BE2C (cell line): ENCODE data around the gene SBSN.

ENCODE experiments used
- DNase-seq: peaks from one replicate; pipeline ENCODE4 v3.0.0-alpha.2; 2020
- H3K27me3 ChIP-seq: fragments of 250-450 bp; sonication (Bioruptor Pico); 2 replicates; pipeline ENCODE4 v1.5.1; 2020; ENCODE audit warnings: mild to moderate bottlenecking
- H3K36me3 ChIP-seq: fragments of 250-450 bp; sonication (Bioruptor Pico); 2 replicates; pipeline ENCODE4 v1.5.1; 2020; ENCODE audit warnings: mild to moderate bottlenecking
- H3K4me1 ChIP-seq: fragments of 250-450 bp; sonication (Bioruptor Pico); 2 replicates; pipeline ENCODE4 v1.5.1; 2020
- H3K4me3 ChIP-seq: 2 replicates; pipeline ENCODE4 v1.5.1; 2011; ENCODE audit warnings: low read depth, low read length
- H3K9me3 ChIP-seq: fragments of 250-450 bp; sonication (Bioruptor Pico); 2 replicates; pipeline ENCODE4 v1.5.1; 2020
- TF ChIP-seq, protein P1 (sequence below): IDR thresholded peaks from 2 replicates; pipeline ENCODE4 v1.5.1; 2012; ENCODE audit warnings: mild to moderate bottlenecking, low read depth, low read length

SBSN gene

DNA sequence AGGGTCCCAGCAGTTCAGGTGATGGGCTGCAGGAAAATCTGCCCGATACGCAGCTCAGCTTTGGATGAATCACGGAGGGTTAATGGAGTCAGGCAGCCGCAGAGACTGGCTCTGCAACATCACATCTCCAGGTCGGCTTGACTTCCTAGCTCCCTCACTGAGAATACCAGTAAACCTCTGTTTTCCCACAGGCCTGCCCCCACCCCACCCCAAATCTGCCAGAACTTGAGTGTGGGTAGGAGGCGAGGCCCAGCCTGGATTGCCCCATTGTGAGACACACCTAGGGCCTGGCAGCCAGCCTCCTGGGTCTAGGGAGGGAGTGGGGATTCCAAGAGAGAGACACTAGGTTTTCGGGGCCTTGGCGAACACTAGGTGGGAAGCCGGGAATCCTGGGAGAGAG, 34.1 kb downstream of the SBSN start:
- H3K4me1 ChIP-seq = peaks cover 3% of the 10 kb centered on the region; the same call in 1 of the 2 replicates
- no peaks in the 10 kb centered on the region for H3K9me3 ChIP-seq
- H3K36me3 ChIP-seq = no peaks in the 10 kb centered on the region
- TF ChIP-seq, protein P1, sequence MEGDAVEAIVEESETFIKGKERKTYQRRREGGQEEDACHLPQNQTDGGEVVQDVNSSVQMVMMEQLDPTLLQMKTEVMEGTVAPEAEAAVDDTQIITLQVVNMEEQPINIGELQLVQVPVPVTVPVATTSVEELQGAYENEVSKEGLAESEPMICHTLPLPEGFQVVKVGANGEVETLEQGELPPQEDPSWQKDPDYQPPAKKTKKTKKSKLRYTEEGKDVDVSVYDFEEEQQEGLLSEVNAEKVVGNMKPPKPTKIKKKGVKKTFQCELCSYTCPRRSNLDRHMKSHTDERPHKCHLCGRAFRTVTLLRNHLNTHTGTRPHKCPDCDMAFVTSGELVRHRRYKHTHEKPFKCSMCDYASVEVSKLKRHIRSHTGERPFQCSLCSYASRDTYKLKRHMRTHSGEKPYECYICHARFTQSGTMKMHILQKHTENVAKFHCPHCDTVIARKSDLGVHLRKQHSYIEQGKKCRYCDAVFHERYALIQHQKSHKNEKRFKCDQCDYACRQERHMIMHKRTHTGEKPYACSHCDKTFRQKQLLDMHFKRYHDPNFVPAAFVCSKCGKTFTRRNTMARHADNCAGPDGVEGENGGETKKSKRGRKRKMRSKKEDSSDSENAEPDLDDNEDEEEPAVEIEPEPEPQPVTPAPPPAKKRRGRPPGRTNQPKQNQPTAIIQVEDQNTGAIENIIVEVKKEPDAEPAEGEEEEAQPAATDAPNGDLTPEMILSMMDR = no peak
- no peak overlapping the region for H3K4me3 ChIP-seq
- no peaks in the 10 kb centered on the region for H3K27me3 ChIP-seq
- DNase-seq = no peak

DNA sequence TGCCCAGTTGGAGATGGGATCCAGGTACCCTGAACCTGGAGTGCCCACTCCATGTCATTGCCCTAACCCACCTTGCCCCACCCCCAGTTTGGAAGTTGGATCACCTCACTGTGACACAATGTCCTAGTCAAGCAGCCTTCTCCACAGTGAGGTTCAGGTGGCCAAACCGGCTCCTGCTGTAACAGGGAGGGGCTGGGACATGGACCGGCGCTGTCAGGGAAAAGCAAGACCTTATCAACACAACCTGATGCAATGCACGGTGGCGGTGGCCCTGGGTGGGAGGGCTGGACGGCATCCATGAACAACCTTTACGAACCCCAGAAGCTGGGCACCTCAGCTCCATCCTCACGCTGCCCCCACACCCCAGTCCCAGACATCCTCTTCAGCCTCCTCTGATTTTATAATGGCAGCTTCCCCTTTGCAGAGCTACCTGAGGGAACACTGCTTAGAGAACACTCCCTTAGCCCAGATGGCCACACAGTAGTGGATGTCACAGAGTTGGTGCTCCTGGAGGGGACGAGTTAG, 36.2 kb downstream of the SBSN start:
- Histone ChIP-seq H3K36me3 (no peaks in the 10 kb centered on the region), H3K9me3 (no peaks in the 10 kb centered on the region), H3K27me3 (no peaks in the 10 kb centered on the region), H3K4me1 (peaks cover 19% of the 10 kb centered on the region), H3K4me3 (no peak overlapping the region)
- no peak for DNase-seq
- TF ChIP-seq, protein P1 = no peak

DNA sequence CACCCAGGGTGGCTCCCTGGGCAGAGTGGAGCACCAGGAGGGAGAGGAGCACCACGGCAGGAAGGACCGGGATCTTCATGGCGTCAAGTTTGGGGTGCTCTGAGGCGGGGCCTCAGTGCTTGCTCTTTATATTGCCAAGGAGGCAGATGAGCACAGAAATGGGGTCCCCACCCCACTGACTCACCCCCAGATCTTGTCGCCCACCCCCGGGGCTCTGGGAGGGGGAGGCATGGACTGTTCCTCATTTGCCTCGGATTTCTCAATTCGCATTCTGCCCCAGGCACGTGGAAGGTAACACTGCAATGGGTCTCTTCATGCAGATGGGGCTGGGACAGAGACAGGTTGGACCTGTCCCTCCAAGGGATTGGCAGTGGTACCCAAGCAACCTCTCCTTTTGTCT, 37.7 kb downstream of the SBSN start, which contains the start of gene KRTDAP:
KRTDAP (minus strand) TSS at position 101 of the 400 bp plus-strand sequence; CDS start at position 79, 22 bp downstream.
- no peaks in the 10 kb centered on the region for H3K9me3 ChIP-seq
- peaks cover 21% of the 10 kb centered on the region for H3K4me1 ChIP-seq
- no peaks in the 10 kb centered on the region for H3K36me3 ChIP-seq
- H3K4me3 ChIP-seq = no peak within 1 kb of the TSS
- no peak for DNase-seq
- H3K27me3 ChIP-seq = no peaks in the 10 kb centered on the region
- TF ChIP-seq, protein P1 = no peak

DNA sequence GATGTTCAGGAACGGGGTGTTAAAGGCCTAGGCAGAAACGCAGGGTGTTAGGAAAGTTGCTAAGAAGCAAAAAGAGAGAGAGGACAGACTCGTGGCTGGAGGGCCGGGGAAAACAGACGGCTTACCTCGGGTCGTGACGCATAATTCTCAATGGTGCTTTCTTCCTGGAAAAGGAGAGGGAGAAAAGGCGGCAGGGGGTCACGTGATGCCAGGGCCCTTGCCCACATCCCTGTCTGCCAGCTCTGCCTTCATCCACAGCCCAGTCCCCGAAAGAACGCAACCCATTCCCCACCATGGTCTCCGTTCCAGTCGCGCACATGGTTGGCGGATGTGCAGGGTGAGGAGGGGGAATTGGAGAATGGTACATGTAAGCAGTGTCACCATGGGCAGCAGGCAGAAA, 39.4 kb downstream of the SBSN start:
- no peaks in the 10 kb centered on the region for H3K36me3 ChIP-seq
- H3K27me3 ChIP-seq = no peaks in the 10 kb centered on the region
- H3K9me3 ChIP-seq = no peaks in the 10 kb centered on the region
- DNase-seq = no peak
- H3K4me1 ChIP-seq = peaks cover 22% of the 10 kb centered on the region
- no peak overlapping the region for H3K4me3 ChIP-seq
- TF ChIP-seq, protein P1 = no peak

DNA sequence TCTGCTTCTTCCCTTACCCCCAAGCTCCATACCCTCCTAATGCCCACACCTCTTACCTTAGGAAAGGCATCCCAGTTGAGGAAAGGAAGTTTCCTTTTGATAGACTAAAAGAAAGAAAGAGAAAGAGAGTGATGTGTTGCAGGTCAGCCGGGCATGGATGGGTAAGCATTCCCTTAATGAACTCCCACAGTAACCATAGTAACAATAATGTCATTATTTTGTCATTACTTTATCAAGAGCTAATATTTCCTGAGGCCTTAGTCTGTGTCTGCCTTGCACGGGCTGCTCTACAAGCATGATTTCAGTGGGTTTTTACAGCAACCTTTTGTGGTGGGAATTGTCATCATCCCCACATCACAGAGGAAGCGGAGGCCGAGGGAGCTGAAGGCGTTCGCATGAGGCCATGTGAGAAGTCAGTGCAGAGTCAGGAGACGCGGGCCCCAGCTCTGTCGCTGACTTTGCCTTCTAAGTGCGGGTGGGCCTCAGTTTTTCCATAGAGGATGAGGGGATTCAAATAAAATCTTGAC, 40.4 kb downstream of the SBSN start:
- Histone ChIP-seq H3K9me3 (no peaks in the 10 kb centered on the region), H3K4me3 (no peak overlapping the region), H3K27me3 (no peaks in the 10 kb centered on the region), H3K4me1 (peaks cover 22% of the 10 kb centered on the region), H3K36me3 (no peaks in the 10 kb centered on the region)
- DNase-seq = no peak
- TF ChIP-seq, protein P1 = no peak

DNA sequence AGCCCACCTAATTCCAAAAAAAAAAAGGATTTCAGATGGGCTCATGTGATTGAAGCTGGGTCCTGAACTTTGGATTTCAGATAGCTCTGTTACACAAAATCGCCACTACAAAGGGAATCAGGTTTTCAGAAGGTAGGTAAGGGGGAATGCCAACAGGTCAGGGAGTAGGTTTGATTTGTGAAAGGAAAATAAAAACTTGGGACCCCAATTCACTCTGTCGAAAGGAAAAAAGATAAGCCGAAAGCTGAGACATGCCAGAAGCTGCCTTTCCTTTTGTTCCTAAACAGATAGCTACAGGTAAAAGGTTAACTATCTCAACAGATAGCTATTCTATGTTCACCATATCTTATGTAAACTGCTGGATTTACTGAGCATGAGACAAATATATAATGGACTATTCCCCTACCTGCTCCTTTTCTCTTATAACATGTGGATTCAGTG, 41.8 kb downstream of the SBSN start:
- Histone ChIP-seq H3K4me1 (peaks cover 22% of the 10 kb centered on the region), H3K4me3 (no peak overlapping the region), H3K27me3 (no peaks in the 10 kb centered on the region), H3K36me3 (no peaks in the 10 kb centered on the region), H3K9me3 (no peaks in the 10 kb centered on the region)
- no peak for DNase-seq
- TF ChIP-seq, protein P1 = no peak
